Measurements from ENCODE around the gene MKRN2. TPM values are rescaled to one million over a fixed set of nuclear protein-coding genes. Genes with fewer than 3 reads are reported as not detected.

The MKRN2 gene
- total and polyA plus RNA-seq, 2 of the 8 experiments (the other 6 are each of a cell fraction or from before 2014, with no cell fraction given): 15.3 to 17.6 TPM

DNA sequence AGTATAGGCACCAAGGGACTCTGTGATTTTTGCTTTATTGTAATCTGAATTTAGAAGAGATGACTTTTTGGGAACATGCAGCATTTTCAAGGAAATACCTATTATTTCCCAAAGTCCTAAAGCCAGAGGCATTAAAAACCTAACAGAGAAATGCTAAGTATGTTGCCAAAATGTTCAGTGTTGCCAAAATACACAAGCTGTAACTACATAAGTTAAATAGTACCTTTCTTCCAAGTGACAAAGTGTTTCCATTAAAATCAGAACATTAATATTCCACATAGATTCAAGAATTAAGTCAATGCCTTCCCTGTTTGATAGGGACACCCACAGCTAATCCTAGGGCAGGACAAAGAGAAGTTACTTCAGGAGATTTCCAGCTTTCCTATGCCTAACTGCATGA lies 42.0 kb downstream of the MKRN2 start:
- Histone ChIP-seq H3K36me3 (ENCODE audit: control insufficient read depth in 2 of 4, insufficient read depth in 4 of 4, low read length in 3 of 4) (peaks cover 16 to 66% (median 46%) of the 10 kb centered on the region in 4 experiments), H2BK20ac (ENCODE audit: low read length) (no peak overlapping the region), H3K4me1 (replicated peaks in 1 of 4; ENCODE audit: control insufficient read depth in 3 of 4, insufficient read depth in 4 of 4, low read length in 3 of 4) (no peaks in the 10 kb centered on the region), H2BK5ac (ENCODE audit: low read depth, low read length) (no peak overlapping the region), H3K4me2 (ENCODE audit: insufficient read depth in 1 of 2, low read depth in 2 of 2, low read length in 2 of 2) (no peak overlapping the region), H2AFZ (ENCODE audit: low read length) (no peak overlapping the region), H3K9me3 (ENCODE audit: insufficient read depth in 2 of 2, low read depth in 1 of 2, low read length in 1 of 2) (no peaks in the 10 kb centered on the region), H4K8ac (ENCODE audit: extremely low read depth, insufficient read depth, low read length) (no peak overlapping the region), H3K56ac (replicated peaks; ENCODE audit: insufficient read length, low read depth, low read length) (no peak overlapping the region), H2BK15ac (ENCODE audit: low read length) (no peak overlapping the region), H4K5ac (ENCODE audit: insufficient read length, low read depth, low read length) (no peak overlapping the region), H2AK5ac (ENCODE audit: low read depth, low read length) (no peak overlapping the region), H3K27me3 (replicated peaks in 1 of 4; ENCODE audit: control insufficient read depth in 3 of 4, extremely low read depth in 1 of 4, insufficient read depth in 3 of 4, low read length in 3 of 4) (no peaks in the 10 kb centered on the region), H3K27ac (ENCODE audit: low read depth, low read length) (no peak overlapping the region), H2BK120ac (replicated peaks; ENCODE audit: low read depth, low read length) (no peak overlapping the region), H3K23ac (ENCODE audit: insufficient read length) (no peak overlapping the region), H3K14ac (ENCODE audit: insufficient read length) (no peak overlapping the region), H3K4me3 (ENCODE audit: extremely low read depth in 1 of 4, insufficient read depth in 2 of 4, low read depth in 3 of 4, low read length in 4 of 4) (no peak overlapping the region), H3K79me2 (ENCODE audit: control insufficient read depth in 1 of 2, insufficient read depth in 2 of 2, low read length in 2 of 2) (no peaks in the 10 kb centered on the region), H3K9ac (replicated peaks in 1 of 4; ENCODE audit: extremely low read depth in 1 of 4, low read depth in 3 of 4, low read length in 3 of 4) (no peak overlapping the region), H3K79me1 (ENCODE audit: low read depth, low read length) (no peaks in the 10 kb centered on the region), H3K23me2 (ENCODE audit: low read depth, low read length) (no peaks in the 10 kb centered on the region), H3K18ac (ENCODE audit: extremely low read depth, low read length) (no peak overlapping the region), H3K4ac (replicated peaks; ENCODE audit: insufficient read length, low read depth, low read length) (no peak overlapping the region), H4K20me1 (replicated peaks in 1 of 2; ENCODE audit: control insufficient read depth in 1 of 2, insufficient read depth in 2 of 2, low read length in 2 of 2) (no peaks in the 10 kb centered on the region), H4K91ac (replicated peaks; ENCODE audit: insufficient read length, low read length) (no peak overlapping the region), H2BK12ac (ENCODE audit: low read depth, low read length) (no peak overlapping the region)
- POLR2A ChIA-PET (ENCODE audit: partially characterized antibody): interaction anchor here (1.1 to 1.2 kb wide), 2 partner anchors 15 to 63 kb away, joined by 3 to 4 read pairs; no protein-coding TSS in a partner anchor
- FAIRE-seq: no peak
- CTCF ChIA-PET (ENCODE audit: partially characterized antibody): interaction anchor here (0.8 to 1.4 kb wide), 4 partner anchors 9 to 107 kb away, joined by 3 to 4 read pairs (median 3); no protein-coding TSS in a partner anchor
- DNase-seq (ENCODE audit: low read depth in 1 of 2, low spot score in 2 of 2): no peak
- TF ChIP-seq KDM5A (IDR thresholded peaks at IDR 0.05; ENCODE audit: low read length) (no peak), E2F6 (IDR thresholded peaks at IDR 0.05) (no peak), SIRT6 (IDR thresholded peaks at IDR 0.05; ENCODE audit: low read length) (no peak), BRCA1 (IDR thresholded peaks at IDR 0.05; ENCODE audit: low read depth, low read length) (no peak), SIX5 (IDR thresholded peaks at IDR 0.05; ENCODE audit: low read depth, low read length) (no peak)
